Liver (tissue), 9 donors: Measurements from ENCODE around the gene TMEM154. TPM values are rescaled to one million over a fixed set of nuclear protein-coding genes. Genes with fewer than 3 reads are reported as not detected.

Source experiments
- DNase-seq: peaks from one replicate; pipeline ENCODE4 v3.0.0-alpha.2; 2017; ENCODE audit warnings: low spot score
- H3K27ac ChIP-seq, 2 donors: one replicate each; pipeline ENCODE4 v1.7.0; 2013; ENCODE audit warnings: inconsistent platforms in 2 of 2, low read length in 2 of 2, control low read depth in 1 of 2, low read depth in 1 of 2, mild to moderate bottlenecking in 1 of 2
- H3K27me3 ChIP-seq, 4 donors: one replicate each; pipeline versions ENCODE4 v1.6.1 to v1.7.0; 2013; ENCODE audit warnings: low read length in 3 of 4, inconsistent platforms in 1 of 4, mild to moderate bottlenecking in 1 of 4, moderate library complexity in 1 of 4; ENCODE audit not compliant: control insufficient read depth in 4 of 4, insufficient read depth in 4 of 4
- H3K36me3 ChIP-seq, 4 donors: one replicate each; pipeline versions ENCODE4 v1.6.1 to v1.7.0; 2013; ENCODE audit warnings: low read length in 3 of 4, mild to moderate bottlenecking in 3 of 4, low read depth in 1 of 4, moderate library complexity in 1 of 4; ENCODE audit not compliant: control insufficient read depth in 4 of 4, insufficient read depth in 3 of 4
- H3K4me1 ChIP-seq, 4 donors: one replicate each; pipeline versions ENCODE4 v1.6.1 to v1.7.0; 2013; ENCODE audit warnings: low read length in 3 of 4, mild to moderate bottlenecking in 3 of 4, moderate library complexity in 1 of 4; ENCODE audit not compliant: control insufficient read depth in 4 of 4, insufficient read depth in 4 of 4
- H3K4me3 ChIP-seq, 3 donors: one replicate each; pipeline versions ENCODE4 v1.6.1 to v1.7.0; 2013; ENCODE audit warnings: low read length in 3 of 3, control low read depth in 1 of 3, low read depth in 1 of 3, mild to moderate bottlenecking in 1 of 3
- H3K9ac ChIP-seq, 2 donors: one replicate each; pipeline ENCODE4 v1.7.0; 2013; ENCODE audit warnings: low read length in 2 of 2, mild to moderate bottlenecking in 2 of 2, moderate library complexity in 2 of 2, control low read depth in 1 of 2, low read depth in 1 of 2
- H3K9me3 ChIP-seq, 4 donors: one replicate each; pipeline versions ENCODE4 v1.6.1 to v1.7.0; 2013; ENCODE audit warnings: low read length in 3 of 4; ENCODE audit not compliant: control insufficient read depth in 4 of 4
- CTCF ChIP-seq: fragments of 150-350 bp; IDR thresholded peaks from 2 replicates; pipeline ENCODE4 v1.5.1; 2017; ENCODE audit warnings: improper control_type of control experiment, low read depth, low read length; ENCODE audit not compliant: missing input control
- EGR1 ChIP-seq, 2 donors: IDR thresholded peaks; 2 replicates each; pipeline ENCODE4 v1.6.1; 2016 to 2018; ENCODE audit warnings: antibody characterized with exemption in 2 of 2, low read depth in 2 of 2
- GABPA ChIP-seq, 2 donors: IDR thresholded peaks in 1 of 2; conservative IDR thresholded peaks in 1 of 2; 2 replicates each; pipeline ENCODE4 v1.6.1; 2016; ENCODE audit warnings: antibody characterized with exemption in 2 of 2, mild to moderate bottlenecking in 1 of 2, moderate library complexity in 1 of 2
- HNF4G ChIP-seq: IDR thresholded peaks from 2 replicates; pipeline ENCODE4 v1.6.1; 2016; ENCODE audit warnings: antibody characterized with exemption
- JUND ChIP-seq, 2 donors: IDR thresholded peaks; 2 replicates each; pipeline ENCODE4 v1.6.1; 2016; ENCODE audit warnings: antibody characterized with exemption in 2 of 2
- MAX ChIP-seq: IDR thresholded peaks from 2 replicates; pipeline ENCODE4 v1.6.1; 2016; ENCODE audit warnings: antibody characterized with exemption
- NR2F2 ChIP-seq: IDR thresholded peaks from 2 replicates; pipeline ENCODE4 v1.6.1; 2016; ENCODE audit warnings: antibody characterized with exemption
- SP1 ChIP-seq: IDR thresholded peaks from 2 replicates; pipeline ENCODE4 v1.6.1; 2018; ENCODE audit warnings: antibody characterized with exemption, mild to moderate bottlenecking
- TAF1 ChIP-seq: conservative IDR thresholded peaks from 2 replicates; pipeline ENCODE4 v1.6.1; 2016; ENCODE audit warnings: antibody characterized with exemption, mild to moderate bottlenecking
- ZBTB33 ChIP-seq: IDR thresholded peaks from 2 replicates; pipeline ENCODE4 v1.6.1; 2016; ENCODE audit warnings: antibody characterized with exemption
- WGBS: extraction: QIAGEN DNeasy Blood & Tissue Kit; methylation state at CpG from one replicate; pipeline ENCODE4 v1.1.7; 2013; 5-methylcytosine and 5-hydroxymethylcytosine counted together
- polyA plus RNA-seq, 2 donors: library from polyadenylated mRNA; stranded (reverse) in 1 of 2; unstranded in 1 of 2; fragments of 200-250 nt in 1 of 2; fragments of >200 nt in 1 of 2; fragmentation: Nextera tagmentation in 1 of 2; extraction: Ambion mirVana in 1 of 2; gene quantifications; one replicate each; pipeline versions ENCODE4 v1.2.1 to v1.2.3, GENCODE V29; 2013 to 2015
- total RNA-seq, 2 donors: library from RNA; depleted of rRNA; stranded (reverse); fragments of >200 nt; gene quantifications; one replicate each; pipeline ENCODE4 v1.2.3, GENCODE V29; 2014
- donor health status: healthy.
- donor health status: healthy.
- donor health status: healthy.
- donor health status: healthy.
- donor health status: healthy.

The TMEM154 gene
- total and polyA plus RNA-seq, 4 donors = 0.32 to 4.4 (median 2.3) TPM

- no peak for TF ChIP-seq ZBTB33
Observed at GRCh38 chr4:152620218-152620617, 59.6 kb downstream of the TMEM154 start (continued).

DNA sequence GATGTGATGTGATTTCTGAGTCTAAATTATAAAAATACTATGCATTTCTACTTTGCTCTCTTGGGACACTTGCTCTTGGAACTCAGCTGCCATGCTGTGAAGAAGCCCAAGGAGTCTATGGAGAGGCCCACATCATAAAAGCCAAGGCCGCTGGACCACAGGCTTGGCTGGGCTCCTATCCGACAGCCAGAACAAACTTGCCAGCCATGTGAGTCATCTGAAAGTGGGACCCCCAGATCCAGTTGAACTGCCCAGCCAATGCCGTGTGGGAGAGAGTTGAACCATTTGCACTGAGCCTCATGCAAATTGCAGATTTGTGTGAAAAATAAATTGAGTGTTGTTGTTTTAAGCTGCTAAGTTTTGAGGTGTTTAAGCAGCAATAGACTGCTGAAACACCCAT, 60.2 kb downstream of the TMEM154 start:
- TF ChIP-seq TAF1 (no peak), NR2F2 (no peak), EGR1 (IDR thresholded peaks at IDR 0.05; ENCODE audit: low read depth in 2 of 2) (no peak)
- no peak overlapping the region for H3K4me3 ChIP-seq
- no peaks in the 10 kb centered on the region for H3K4me1 ChIP-seq
- WGBS = 98% methylated on average over 3 of the region's 3 CpGs
- H3K9ac ChIP-seq = no peak overlapping the region
- H3K27ac ChIP-seq = no peak overlapping the region
- no peaks in the 10 kb centered on the region for H3K27me3 ChIP-seq
- H3K36me3 ChIP-seq = no peaks in the 10 kb centered on the region
- DNase-seq = no peak
- H3K9me3 ChIP-seq = no peaks in the 10 kb centered on the region

DNA sequence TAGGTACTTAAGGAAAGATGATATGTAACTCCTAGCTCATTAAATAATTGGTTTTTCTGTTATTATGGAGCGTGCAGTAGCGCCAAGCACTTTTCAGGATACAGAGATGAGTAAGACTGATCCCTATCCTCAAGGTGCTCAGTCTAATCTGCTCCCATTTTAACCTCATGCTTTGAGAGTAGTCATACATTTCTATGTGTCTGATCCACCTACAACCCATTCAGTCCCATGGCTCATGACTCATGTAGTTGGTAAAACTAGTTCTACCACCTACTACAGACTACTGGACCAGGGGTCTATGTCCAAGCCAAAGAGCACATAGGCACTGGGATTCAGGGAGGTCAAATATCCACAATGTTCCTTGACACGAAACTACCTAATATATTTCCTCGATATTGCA, 60.8 kb downstream of the TMEM154 start:
- Histone ChIP-seq H3K4me3 (no peak overlapping the region), H3K27me3 (no peaks in the 10 kb centered on the region), H3K9ac (no peak overlapping the region), H3K4me1 (no peaks in the 10 kb centered on the region), H3K36me3 (no peaks in the 10 kb centered on the region), H3K9me3 (no peaks in the 10 kb centered on the region), H3K27ac (no peak overlapping the region)
- no peak for TF ChIP-seq CTCF
- TF ChIP-seq MAX = no peak
- no peak for TF ChIP-seq GABPA (IDR thresholded peaks at IDR 0.05 in 1 of 2, conservative IDR thresholded peaks at IDR 0.05 in 1 of 2)
- DNase-seq = no peak
- WGBS = 96% methylated on average over 4 of the region's 4 CpGs

GRCh38 chr4:152616804-152617203, 63.0 kb downstream of the TMEM154 start:
- WGBS = 93% methylated on average over 3 of the region's 3 CpGs
- TF ChIP-seq JUND (IDR thresholded peaks at IDR 0.05) = no peak
- no peak for TF ChIP-seq HNF4G
- no peak for TF ChIP-seq SP1
- H3K27ac ChIP-seq = no peak overlapping the region
- no peak overlapping the region for H3K9ac ChIP-seq
- H3K27me3 ChIP-seq = no peaks in the 10 kb centered on the region
- H3K4me3 ChIP-seq = no peak overlapping the region
- H3K9me3 ChIP-seq = no peaks in the 10 kb centered on the region
- no peak for DNase-seq
- H3K4me1 ChIP-seq = no peaks in the 10 kb centered on the region
- no peaks in the 10 kb centered on the region for H3K36me3 ChIP-seq
